GM19025 (cell line): ENCODE data around the gene TRANK1.
A peak's percentile ranks its signal among the peaks of the same experiment; 100 is the strongest.
"Not testable (repeated sequence)": the region's sequence is repeated elsewhere in the genome, so short reads cannot be mapped to it uniquely, and the experiment has no call there.

Experiments
- ATAC-seq: cut with Tn5 transposase; IDR thresholded peaks from one replicate; pipeline ENCODE4 v1.9.1; 2021; ENCODE audit warnings: mild to moderate bottlenecking, low read depth, moderate library complexity; ENCODE audit not compliant: unreplicated experiment

Gene TRANK1

DNA sequence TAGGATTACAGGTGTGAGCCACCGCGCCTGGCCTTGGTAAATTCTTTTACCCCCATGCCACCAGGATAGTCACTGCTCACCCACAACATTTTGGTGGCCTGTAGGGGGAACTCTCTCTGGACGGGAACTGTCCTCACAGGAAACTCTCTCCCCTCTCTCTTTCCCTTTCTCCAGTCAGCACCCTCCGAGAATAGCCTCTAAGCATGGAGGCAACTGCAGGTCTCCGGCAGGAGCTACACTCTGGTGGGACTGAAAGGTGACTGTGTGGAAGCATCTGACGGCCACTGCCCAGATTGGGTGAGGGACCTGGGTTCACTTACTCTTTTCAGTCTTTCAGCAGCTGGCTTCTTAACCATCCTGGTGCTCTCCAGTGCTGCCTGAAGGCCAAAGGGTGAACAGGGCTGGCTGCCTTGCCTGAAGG, 21.3 kb downstream of the TRANK1 start:
- ATAC-seq: no peak

DNA sequence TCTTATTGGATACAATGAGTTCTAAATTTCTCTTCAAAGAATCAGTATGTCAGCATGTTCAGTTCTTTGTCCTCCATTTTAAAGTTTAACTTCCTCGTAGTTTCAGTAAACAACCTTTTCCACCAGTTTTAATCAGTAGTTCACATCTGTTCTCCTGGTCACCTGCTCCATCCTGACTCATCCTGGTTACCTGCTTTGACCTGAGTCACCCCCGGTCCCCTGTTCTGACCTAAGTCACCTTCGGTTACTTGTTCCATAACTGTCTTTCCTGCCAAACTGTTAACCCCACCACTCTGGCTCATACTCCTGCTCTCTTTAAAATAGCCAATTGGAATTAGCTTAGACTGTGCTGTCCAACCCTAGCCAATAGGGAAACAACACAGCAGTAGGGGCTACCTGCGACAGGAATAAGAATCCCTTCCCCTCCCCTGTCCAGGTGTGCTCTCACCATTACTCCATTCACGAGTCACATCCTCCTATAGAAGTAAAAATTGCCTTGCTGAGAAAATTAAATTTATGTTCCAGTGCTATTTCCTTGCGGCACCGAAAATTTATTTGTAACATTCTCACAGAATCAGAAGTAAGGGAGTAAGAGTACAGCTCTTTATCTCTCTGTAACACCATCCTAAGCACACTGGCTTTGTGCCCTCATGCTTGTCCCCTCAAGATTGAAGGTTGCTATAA, 23.8 kb downstream of the TRANK1 start:
- ATAC-seq: no peak

DNA sequence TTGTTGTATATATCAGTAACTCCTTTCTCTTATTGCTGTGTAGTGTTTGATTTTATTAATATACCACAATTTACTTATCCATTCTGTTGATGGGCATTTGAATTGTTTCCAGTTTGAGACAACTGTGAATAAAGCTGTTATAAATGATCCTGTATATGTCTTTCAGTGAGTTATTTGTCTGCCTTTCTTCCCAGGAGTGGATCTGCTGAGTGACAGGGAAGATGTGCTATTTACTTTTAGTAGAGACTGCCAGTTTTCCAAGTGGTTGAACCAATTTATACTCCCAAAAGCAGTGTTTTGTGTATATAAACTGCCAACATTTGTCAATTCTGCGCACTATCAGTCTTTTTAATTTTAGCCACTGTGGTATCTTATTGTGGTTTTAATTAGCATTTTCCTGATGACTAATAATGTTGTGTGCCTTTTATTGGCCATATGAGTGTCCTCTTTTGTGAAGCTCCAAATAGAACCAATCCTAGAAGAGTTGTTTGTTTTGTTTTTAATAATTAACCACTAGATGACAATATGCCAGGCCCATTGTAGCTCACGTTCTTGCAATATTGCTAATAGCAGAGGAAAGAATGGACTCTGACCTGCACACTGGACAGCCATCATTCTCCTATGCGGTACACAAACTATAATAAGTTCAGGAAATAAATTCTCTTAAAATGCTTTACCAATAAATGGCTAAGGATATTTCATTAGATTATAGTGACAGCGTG, 25.3 kb downstream of the TRANK1 start:
- ATAC-seq: no peak

DNA sequence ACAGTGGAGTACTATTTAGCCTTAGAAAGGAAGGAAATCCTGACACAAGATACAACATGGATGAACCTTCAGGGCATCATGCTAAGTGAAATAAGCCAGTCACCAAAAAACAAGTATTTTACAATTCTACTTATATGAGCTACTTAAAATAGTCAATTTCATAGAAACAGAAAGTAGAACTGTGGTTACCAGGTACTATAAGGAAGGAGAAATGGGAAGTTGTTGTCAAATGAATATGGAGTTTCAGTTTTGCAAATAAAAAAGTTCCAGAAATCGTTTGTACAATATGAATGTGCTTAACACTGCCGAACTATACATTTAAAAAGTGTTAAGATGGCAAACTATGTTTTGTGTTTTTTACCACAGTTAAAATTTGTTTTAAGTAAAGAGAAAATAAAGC, 26.8 kb downstream of the TRANK1 start:
- peak; percentile 84 for ATAC-seq

DNA sequence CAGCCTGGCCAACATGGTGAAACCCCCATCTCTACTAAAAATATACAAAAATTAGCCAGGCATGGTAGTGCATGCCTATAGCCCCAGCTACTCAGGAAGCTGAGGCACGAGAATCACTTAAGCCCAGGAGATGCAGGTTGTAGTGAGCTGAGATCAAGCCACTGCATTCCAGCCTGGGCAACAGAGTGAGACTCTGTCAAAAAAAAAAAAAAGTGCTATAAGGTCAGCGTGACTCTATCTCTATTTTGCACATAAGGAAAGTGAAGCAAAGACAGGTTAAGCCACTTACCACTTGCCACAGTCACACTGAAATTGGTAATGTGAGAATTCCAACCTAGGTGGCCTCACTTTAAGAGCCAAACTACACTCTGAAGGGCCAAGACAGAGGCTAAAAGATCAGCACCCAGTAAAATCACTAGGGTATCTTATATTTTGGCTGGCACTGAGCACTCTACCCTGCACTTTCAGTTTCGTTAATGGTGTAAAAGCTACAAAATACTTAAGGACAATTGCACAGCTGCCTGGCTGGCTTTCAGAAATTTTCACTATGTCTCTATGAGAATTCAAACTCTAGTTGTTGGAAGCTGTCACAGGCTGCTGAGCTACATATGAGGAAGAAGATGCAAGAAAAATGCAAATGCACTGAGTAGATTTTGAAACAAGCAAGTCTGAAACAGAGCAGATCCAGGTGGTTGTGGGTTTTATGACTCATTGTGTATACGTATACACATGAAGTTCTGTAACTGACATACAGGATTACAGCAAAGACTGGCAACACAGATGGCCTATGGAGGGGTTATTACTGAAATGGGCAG, 32.7 kb downstream of the TRANK1 start:
- ATAC-seq: peak; percentile 94

DNA sequence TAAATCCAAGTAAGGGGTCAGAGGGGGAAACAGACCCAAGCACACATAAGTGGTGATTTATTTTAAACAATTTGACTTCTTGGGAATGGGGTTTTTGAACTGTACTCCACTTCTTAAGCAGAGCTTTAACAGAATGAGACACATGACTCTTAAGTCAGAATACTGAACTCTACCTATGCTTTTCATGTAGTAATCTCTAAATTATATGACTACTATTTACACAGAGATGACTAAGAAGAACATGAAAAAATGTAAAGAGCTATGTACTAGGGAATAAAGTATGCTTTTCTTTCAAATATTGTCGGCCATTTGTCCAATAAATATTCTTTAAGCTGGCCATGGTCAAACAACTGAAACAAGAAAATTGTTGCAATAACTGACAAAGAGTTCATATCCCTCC, 35.2 kb downstream of the TRANK1 start:
- no peak for ATAC-seq

DNA sequence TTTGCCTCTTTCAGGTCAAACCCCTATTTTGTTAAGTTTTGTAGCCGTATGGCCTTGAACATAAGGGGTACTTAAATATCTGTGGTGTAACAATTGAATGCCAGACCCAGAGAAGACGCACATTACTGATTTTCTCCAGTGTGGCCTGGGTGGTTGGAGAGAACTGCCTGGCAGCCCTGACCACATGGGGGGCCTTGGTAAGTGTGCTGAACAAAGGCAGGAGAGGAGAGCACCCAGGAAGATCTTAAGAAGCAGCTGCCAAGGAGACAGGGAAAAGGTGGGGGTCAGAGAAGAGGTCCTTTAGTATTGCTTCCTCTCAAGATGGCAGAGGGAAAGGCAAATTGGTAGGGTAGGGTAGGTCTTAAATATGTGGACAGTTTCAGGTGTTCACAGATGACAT, 35.7 kb downstream of the TRANK1 start:
- ATAC-seq: no peak

DNA sequence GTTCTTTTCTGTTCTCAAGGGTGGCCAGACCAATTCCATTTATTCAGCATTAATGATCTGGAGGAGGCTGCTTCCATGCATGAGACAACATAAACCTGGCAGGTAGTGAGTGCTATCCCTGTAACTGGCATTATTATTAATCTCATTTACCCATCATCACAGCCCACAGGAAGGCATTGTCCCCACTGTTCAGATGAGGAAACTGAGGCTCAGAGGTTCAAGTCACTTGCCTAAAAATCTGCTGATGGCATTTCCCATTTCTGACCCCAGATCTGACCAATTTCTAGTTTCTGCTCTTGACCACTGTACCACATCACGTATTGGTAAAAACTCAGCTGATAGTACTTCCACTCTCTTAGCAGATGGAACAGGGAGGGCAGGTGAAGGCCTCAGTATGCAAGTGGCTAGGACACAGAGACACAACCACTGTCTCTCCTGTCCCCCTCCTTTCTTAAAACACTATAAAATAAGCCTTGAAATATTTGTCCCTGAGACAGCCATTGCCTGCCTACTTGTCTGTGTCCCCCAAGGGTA, 36.1 kb downstream of the TRANK1 start:
- no peak for ATAC-seq

DNA sequence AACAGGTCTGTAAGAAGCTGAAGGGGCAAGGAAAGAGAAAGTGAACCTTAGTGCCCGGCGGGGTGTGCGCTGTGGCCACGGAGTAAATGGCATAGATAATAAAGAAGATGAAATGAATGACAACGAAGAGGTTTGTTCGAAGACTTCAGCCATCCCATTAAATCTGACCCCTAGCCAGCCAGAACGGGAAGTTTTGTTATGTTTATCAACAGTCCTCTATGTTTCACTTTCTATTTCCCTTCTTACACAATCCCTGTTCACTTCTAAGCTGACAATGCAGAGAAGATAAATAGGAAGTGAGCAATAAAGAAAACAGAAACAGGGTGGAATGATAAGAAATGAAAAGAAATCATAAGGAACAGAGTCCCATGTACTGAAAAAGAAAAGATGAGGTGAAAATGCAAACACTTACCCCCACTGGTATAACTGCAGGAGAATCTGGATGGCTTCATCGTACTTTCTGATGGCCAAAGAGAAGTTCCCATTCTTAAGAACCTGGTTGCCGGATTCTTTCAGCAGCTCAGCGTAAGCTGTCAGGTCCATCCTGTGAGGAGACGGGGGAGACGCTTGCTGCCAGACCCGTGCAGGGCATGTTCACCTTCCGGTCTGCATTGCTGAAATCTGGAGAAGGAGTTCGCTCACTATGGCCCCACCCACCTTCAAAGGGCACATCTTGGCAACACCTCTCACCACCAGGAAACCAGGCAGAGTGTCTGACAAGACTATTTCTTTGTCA, 36.8 kb downstream of the TRANK1 start:
- ATAC-seq: no peak

DNA sequence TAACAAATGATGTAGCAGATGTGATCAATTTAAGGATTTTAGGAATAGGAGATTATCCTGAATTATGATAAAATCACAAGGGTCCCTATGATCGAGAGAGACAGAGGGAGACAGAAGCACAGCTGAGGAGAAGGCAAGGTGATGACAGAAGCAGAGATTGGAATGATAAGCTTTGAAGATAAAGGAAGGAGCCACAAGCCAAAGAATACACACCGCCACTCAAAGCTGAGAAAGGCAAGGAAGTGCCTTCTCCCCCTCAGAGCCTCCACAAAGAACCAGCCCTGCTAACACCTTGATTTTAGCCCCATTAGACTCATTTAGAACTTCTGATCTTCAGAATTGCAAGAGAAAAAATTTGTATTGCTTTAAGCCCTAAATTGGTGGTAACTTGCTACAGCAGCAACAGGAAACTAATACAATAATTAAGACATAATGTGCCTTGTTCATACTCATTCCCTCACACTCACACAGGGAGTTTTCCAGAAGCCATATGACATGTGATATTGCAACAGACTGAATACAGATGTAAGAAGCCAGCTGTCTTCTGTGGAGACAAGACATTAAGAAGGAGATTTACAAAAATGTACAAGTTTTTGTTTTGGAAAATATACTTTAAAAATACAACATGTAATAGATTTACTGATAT, 38.2 kb downstream of the TRANK1 start:
- no peak for ATAC-seq

DNA sequence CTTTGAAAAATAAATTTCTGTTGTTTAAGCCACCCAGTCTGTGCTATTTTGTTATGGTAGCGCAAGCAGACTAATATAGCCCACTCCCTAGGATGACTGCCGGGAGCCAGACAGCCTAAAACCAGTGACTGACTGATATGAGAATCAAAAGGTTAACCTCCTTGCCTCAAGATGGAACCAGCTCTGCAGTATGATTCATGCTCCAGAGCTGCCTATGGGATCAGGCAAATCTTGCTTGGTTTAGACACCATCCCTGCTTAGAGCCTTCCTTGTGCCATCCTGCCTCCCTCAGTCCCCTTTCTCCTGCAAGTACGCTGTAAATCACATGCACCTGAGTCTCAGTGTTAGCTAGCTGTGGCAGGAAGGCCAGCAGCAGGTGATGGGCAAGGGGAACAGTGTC, 39.3 kb downstream of the TRANK1 start:
- ATAC-seq: no peak

DNA sequence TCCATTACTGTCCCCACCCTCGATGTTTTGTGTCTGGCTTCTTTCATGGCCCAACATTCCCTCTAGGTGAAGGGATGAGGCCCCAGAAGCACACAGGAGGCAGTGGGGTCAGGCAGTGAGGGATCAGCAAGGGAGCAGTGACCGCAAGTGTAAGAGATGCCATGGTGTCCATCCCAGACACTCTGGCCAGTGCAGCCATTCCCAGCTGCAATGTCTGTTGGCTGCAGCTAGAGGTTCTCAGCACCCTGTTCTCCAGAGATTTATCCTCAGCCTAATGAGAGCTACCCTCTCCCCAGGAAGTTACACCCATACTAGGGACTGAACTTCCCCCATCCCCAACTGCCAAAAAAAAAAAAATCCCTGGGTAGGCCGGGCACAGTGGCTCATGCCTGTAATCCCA, 40.2 kb downstream of the TRANK1 start:
- no peak for ATAC-seq

DNA sequence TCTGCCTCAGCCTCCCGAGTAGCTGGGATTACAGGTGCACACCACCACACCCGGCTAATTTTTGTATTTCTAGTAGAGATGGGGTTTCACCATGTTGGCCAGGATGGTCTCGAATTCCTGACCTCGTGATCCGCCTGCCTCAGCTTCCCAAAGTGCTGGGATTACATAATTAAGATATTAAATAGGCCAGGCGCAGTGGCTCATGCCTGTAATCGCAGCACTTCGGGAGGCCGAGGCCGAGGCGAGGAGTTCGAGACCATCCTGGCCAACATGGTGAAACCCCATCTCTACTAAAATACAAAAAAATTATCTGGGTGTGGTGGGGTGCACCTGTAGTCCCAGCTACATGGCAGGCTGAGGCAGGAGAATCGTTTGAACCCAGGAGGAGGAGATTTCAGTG, 40.8 kb downstream of the TRANK1 start:
- not testable (repeated sequence) for ATAC-seq

DNA sequence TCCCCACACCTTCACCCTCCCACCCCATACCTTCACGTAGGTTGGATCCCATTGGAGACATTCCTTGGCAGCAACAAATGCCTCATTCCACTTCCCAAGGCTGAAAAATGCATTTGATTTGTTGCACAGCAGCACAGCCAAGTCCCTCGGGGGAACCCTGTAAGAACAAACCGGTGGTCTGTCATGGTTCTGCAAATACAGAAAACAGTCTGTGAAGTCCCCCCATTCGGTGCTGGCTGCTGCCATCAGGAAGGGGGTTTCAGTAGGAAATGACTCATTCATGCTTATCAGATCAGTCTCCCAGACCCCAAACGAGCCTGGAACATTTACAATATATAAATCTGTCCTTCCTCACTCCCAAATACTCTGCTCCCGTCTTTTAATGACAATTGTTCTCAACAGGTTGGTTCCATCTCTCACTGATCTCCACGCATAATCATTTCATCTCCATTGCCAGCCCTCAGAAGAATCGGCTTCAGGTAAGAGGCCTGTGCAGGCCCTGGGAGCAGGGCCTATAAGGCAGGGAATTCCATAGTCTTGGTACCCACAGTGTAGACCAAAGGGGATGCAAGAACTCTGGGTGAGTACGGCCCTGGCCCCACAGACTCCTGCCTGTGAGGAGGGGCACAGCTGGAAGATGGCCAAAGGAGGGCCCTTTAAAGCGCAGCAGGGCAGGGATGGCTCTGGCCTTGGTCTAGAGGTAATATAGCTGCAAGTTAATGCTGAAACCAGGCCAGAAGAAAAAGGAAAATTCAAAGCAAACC, 41.6 kb downstream of the TRANK1 start:
- no peak for ATAC-seq

DNA sequence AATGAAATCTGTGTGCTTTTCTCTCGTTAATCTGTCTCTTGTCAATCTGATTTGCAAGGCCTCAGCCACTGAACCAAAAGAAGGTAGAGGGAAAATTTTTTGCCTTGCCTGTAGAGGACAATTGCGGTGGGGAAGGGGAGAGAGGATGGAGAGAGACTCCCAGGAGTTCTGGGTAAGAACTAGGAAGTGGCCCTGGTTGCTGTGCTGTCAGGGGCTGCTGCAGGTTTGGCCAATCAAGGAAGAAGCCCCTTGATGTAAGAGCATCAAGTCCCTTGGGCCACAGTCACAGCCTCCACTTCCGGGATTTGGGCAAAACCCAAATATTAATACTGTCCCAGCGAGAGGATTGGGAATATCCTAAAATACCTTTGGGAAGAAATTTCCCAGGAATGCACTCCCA, 43.3 kb downstream of the TRANK1 start:
- ATAC-seq: no peak

DNA sequence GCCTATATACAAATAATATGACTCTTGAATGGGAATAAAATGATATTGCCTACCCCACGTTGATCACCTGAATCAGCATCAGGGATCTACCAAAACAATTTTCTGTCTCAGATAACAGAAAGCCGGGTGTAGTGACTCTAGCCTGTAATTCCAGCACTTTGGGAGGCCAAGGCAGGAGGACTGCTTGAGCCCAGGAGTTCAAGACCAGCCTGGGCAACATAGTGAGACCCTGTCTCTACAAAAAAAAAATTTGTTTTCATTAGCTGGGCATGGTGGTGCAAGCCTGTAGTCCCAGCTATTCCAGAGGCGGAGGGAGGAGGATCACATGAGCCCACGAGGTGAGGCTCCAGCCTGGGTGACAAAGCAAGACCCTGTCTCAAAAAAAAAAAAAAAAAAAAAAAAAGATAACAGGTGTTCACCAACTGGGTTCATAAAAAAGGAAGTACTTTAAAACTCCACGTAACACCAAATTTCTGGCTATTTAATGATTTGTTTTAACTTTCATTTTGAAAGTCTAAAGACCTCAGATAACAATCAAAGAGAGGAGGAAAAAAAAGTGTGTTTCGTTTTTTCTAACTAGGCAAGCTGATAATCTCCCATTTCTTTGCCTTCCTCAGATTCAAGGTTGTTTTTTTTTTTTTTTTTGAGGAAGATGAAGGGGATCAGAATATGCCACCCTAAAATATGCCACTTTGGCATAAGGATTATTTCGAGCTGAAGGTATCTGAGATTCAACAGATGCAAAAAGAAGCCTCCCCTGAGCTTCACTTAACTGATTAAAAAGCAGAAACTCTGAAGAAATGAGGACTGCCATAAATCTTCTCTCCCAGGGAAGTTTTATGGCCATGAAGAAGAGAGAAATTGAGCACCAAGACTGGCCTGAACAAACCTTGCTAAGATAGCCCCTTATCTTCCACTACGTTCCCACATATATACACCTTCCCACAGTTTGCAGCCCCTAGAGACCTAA, 44.1 kb downstream of the TRANK1 start:
- ATAC-seq: no peak

DNA sequence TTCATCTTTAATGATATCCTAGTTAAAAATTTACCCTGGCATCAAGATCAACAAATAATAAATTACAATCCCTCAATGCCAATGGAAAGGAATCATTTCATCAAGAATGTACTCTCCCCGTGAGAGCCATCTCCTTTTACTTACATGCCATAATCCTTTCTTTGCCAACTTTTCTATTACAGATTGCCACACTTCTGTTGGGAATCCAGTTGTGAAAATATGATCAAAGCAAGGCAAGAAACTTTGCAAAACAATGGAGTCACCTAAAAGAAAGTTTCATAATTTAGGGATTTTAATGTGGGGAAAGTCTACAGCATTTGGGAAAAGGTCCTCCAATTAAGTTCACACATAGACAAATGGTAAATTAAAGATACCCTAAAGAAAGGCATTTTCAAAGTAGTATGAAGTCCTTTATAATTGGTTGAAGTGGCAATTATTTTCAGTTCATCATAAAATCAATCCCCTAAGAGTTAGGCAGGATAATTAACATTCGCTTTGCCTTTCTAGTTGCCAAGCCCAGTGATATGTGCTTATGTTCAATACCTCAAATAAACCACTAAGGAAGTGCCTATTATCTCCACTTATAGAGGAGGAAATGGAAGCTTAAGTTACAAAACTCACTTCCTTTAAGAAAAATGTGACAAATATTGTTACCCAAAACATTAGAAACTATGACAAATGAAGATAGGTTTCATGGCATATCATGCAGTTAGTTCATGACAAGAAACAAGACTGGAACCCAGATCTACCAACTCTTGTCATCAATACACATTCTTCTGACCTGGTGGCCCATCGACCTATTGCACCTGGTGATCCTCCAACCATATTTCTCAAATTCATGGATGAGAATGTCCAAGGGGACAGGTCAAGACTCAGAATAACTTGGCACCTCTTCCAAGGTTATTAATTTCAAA, 49.1 kb downstream of the TRANK1 start:
- no peak for ATAC-seq
